GM23338 (cell line): ENCODE measurements around the gene HHIP. TPM values are rescaled to one million over a fixed set of nuclear protein-coding genes. Genes with fewer than 3 reads are reported as not detected.

Source experiments
- ATAC-seq: fragments of 200-7000 bp; cut with Tn5 transposase; 3 replicates; pipeline ENCODE4 v1.9.1; 2020
- DNase-seq: peaks from one replicate; pipeline ENCODE4 v3.0.0-alpha.2; 2015; ENCODE audit warnings: low spot score
- H2AFZ ChIP-seq: fragments of 200-600 bp; sonication (generic); 2 replicates; pipeline ENCODE4 v1.8.0; 2016; ENCODE audit warnings: antibody characterized with exemption, mild to moderate bottlenecking, moderate library complexity
- H3F3A ChIP-seq: fragments of 200-600 bp; sonication (generic); replicated peaks from 2 replicates; pipeline ENCODE4 v1.8.0; 2017; ENCODE audit warnings: antibody characterized with exemption, mixed run types, low read depth
- H3K27ac ChIP-seq: fragments of 200-600 bp; sonication (generic); 2 replicates; pipeline ENCODE4 v1.6.1; 2016; ENCODE audit warnings: low read depth
- H3K27me3 ChIP-seq: fragments of 200-600 bp; sonication (generic); 2 replicates; pipeline ENCODE4 v1.8.0; 2016; ENCODE audit warnings: mild to moderate bottlenecking, mixed run types, moderate library complexity; ENCODE audit not compliant: insufficient read depth
- H3K36me3 ChIP-seq: fragments of 200-600 bp; sonication (generic); 2 replicates; pipeline ENCODE4 v1.8.0; 2016; ENCODE audit warnings: mild to moderate bottlenecking; ENCODE audit not compliant: insufficient read depth
- H3K4me1 ChIP-seq: fragments of 200-600 bp; sonication (generic); 2 replicates; pipeline ENCODE4 v1.8.0; 2016; ENCODE audit warnings: mild to moderate bottlenecking, moderate library complexity; ENCODE audit not compliant: insufficient read depth
- H3K4me2 ChIP-seq: fragments of 200-600 bp; sonication (generic); 2 replicates; pipeline ENCODE4 v1.7.1; 2017; ENCODE audit warnings: mixed run types
- H3K4me3 ChIP-seq: fragments of 200-600 bp; sonication (generic); 2 replicates; pipeline ENCODE4 v1.6.1; 2016; ENCODE audit warnings: mixed run types
- H3K79me2 ChIP-seq: fragments of 200-600 bp; sonication (generic); replicated peaks from 2 replicates; pipeline ENCODE4 v1.8.0; 2017; ENCODE audit warnings: mild to moderate bottlenecking; ENCODE audit not compliant: insufficient read depth
- H3K9me2 ChIP-seq: fragments of 200-600 bp; sonication (generic); 2 replicates; pipeline ENCODE4 v1.8.0; 2017; ENCODE audit not compliant: insufficient read depth
- H4K20me1 ChIP-seq: fragments of 200-600 bp; sonication (generic); replicated peaks from 2 replicates; pipeline ENCODE4 v1.8.0; 2017; ENCODE audit warnings: mild to moderate bottlenecking; ENCODE audit not compliant: insufficient read depth
- H3K27ac Mint-ChIP-seq: 2 replicates; pipeline ENCODE4 v1.8.0; 2020; ENCODE audit warnings: inconsistent platforms, mild to moderate bottlenecking, moderate library complexity, mixed read lengths
- H3K27me3 Mint-ChIP-seq: 3 replicates; pipeline ENCODE4 v1.8.0; 2022; ENCODE audit warnings: low read depth, mild to moderate bottlenecking, moderate library complexity, mixed read lengths, inconsistent platforms; ENCODE audit not compliant: insufficient read depth, poor library complexity
- H3K36me3 Mint-ChIP-seq: 3 replicates; pipeline ENCODE4 v1.8.0; 2021; ENCODE audit warnings: low read depth, mild to moderate bottlenecking, inconsistent platforms, moderate library complexity, mixed read lengths
- H3K4me1 Mint-ChIP-seq: 3 replicates; pipeline ENCODE4 v1.8.0; 2020; ENCODE audit warnings: mild to moderate bottlenecking, inconsistent platforms, mixed read lengths
- H3K4me3 Mint-ChIP-seq: 3 replicates; pipeline ENCODE4 v1.8.0; 2021; ENCODE audit warnings: moderate library complexity, mild to moderate bottlenecking, inconsistent platforms, mixed read lengths
- H3K9me3 Mint-ChIP-seq: 3 replicates; pipeline ENCODE4 v1.8.0; 2020; ENCODE audit warnings: moderate library complexity, mild to moderate bottlenecking, inconsistent platforms, mixed read lengths
- CREB1 ChIP-seq: fragments of 250-450 bp; sonication (Bioruptor Pico); IDR thresholded peaks from 2 replicates; pipeline ENCODE4 v1.5.0; 2020; ENCODE audit warnings: low read depth, mild to moderate bottlenecking, moderate library complexity
- CTCF ChIP-seq, 2 experiments: fragments of 200-600 bp in 1 of 2; sonication (generic) in 1 of 2; conservative IDR thresholded peaks; 2 replicates each; pipeline versions ENCODE4 v1.5.1 to v1.6.1; 2016 to 2017; ENCODE audit warnings: antibody characterized with exemption in 2 of 2, low read depth in 2 of 2, mild to moderate bottlenecking in 2 of 2, moderate library complexity in 1 of 2
- ETS1 ChIP-seq: IDR thresholded peaks from 2 replicates; pipeline ENCODE4 v1.6.1; 2016; ENCODE audit warnings: antibody characterized with exemption
- EZH2 ChIP-seq: fragments of 200-600 bp; sonication (generic); IDR thresholded peaks from one replicate; pipeline ENCODE4 v1.8.0; 2017; ENCODE audit warnings: antibody characterized with exemption, mild to moderate bottlenecking, low read depth; ENCODE audit not compliant: unreplicated experiment
- EZH2phosphoT487 ChIP-seq: fragments of 200-600 bp; sonication (generic); IDR thresholded peaks from one replicate; pipeline ENCODE4 v1.8.1; 2018; ENCODE audit warnings: antibody characterized with exemption; ENCODE audit not compliant: unreplicated experiment
- JUNB ChIP-seq: IDR thresholded peaks from one replicate; pipeline ENCODE4 v1.6.1; 2016; ENCODE audit warnings: antibody characterized with exemption; ENCODE audit not compliant: unreplicated experiment
- NANOG ChIP-seq: IDR thresholded peaks from 2 replicates; pipeline ENCODE4 v1.6.1; 2016; ENCODE audit warnings: antibody characterized with exemption, borderline replicate concordance
- POLR2AphosphoS5 ChIP-seq: IDR thresholded peaks from 2 replicates; pipeline ENCODE4 v1.6.1; 2016; ENCODE audit warnings: antibody characterized with exemption, low read depth
- REST ChIP-seq: IDR thresholded peaks from one replicate; pipeline ENCODE4 v1.6.1; 2018; ENCODE audit warnings: antibody characterized with exemption; ENCODE audit not compliant: unreplicated experiment
- STAT1 ChIP-seq: IDR thresholded peaks from one replicate; pipeline ENCODE4 v1.6.1; 2016; ENCODE audit warnings: antibody characterized with exemption; ENCODE audit not compliant: unreplicated experiment
- ZNF114 ChIP-seq: fragments of 250-450 bp; sonication (Bioruptor Pico); IDR thresholded peaks from 2 replicates; pipeline ENCODE4 v1.5.0; 2020; ENCODE audit warnings: mild to moderate bottlenecking, moderate library complexity
- ZNF331 ChIP-seq: fragments of 250-450 bp; sonication (Bioruptor Pico); IDR thresholded peaks from 2 replicates; pipeline ENCODE4 v1.5.0; 2020; ENCODE audit warnings: low read depth, mild to moderate bottlenecking, moderate library complexity
- ZNF462 ChIP-seq: fragments of 250-450 bp; sonication (Bioruptor Pico); IDR thresholded peaks from 2 replicates; pipeline ENCODE4 v1.5.0; 2020; ENCODE audit warnings: mild to moderate bottlenecking, moderate library complexity
- polyA plus RNA-seq: library from polyadenylated mRNA; unstranded; fragments of >200 nt; fragmentation: Nextera tagmentation; extraction: Ambion mirVana; gene quantifications from 2 replicates; pipeline ENCODE4 v1.2.1, GENCODE V29; 2016
- total RNA-seq: library from RNA; depleted of rRNA; stranded (reverse); fragments of >200 nt; shearing (Covaris generic); gene quantifications from 2 replicates; pipeline ENCODE4 v1.2.3, GENCODE V29; 2014

Gene HHIP
- total and polyA plus RNA-seq, 2 experiments from 2014 or later = 2.5 to 4.2 TPM

GRCh38 chr4:144685911-144686310 lies 40.0 kb downstream of the HHIP start:
- no peak overlapping the region for H3K4me3 ChIP-seq
- no peak overlapping the region for H3K4me2 ChIP-seq
- no peaks in the 10 kb centered on the region for H3K9me2 ChIP-seq
- H3K36me3 ChIP-seq = no peaks in the 10 kb centered on the region
- no peaks in the 10 kb centered on the region for H3F3A ChIP-seq
- TF ChIP-seq STAT1 (no peak), CTCF (conservative IDR thresholded peaks at IDR 0.05; ENCODE audit: low read depth in 2 of 2) (no peak), ETS1 (no peak), ZNF331 (no peak), CREB1 (CRISPR knock-in tag) (no peak), NANOG (no peak), ZNF114 (CRISPR knock-in tag) (no peak), REST (no peak), EZH2phosphoT487 (no peak), POLR2AphosphoS5 (no peak), ZNF462 (CRISPR knock-in tag) (no peak), JUNB (no peak), EZH2 (no peak)
- Mint-ChIP-seq H3K9me3 (no peaks in the 10 kb centered on the region), H3K27ac (no peak overlapping the region), H3K36me3 (no peaks in the 10 kb centered on the region), H3K4me3 (no peak overlapping the region), H3K27me3 (no peaks in the 10 kb centered on the region), H3K4me1 (peaks cover 27% of the 10 kb centered on the region)
- H3K27me3 ChIP-seq = no peaks in the 10 kb centered on the region
- no peaks in the 10 kb centered on the region for H3K79me2 ChIP-seq
- no peak overlapping the region for H3K27ac ChIP-seq
- no peaks in the 10 kb centered on the region for H4K20me1 ChIP-seq
- H2AFZ ChIP-seq = no peak overlapping the region
- H3K4me1 ChIP-seq = peaks cover 27% of the 10 kb centered on the region
- DNase-seq (no peak), ATAC-seq (no peak)
